ENCODE measurements around the gene RTTN.

GRCh38 chr18:70148039-70148938, 57.2 kb downstream of the RTTN start:
- TF ChIP-seq CTCF (IDR thresholded peaks at IDR 0.05) (no peak), MAX (CRISPR knock-in tag; IDR thresholded peaks at IDR 0.05) (no peak)
